Adrenal gland (tissue), 5 donors: ENCODE results near the gene AGBL1.

Experiments
- CTCF ChIP-seq, 6 experiments: fragments of 450-650 bp in 4 of 6; fragments of 200-600 bp in 2 of 6; sonication (generic) in 1 of 6; IDR thresholded peaks; 1 replicate in 5 of 6; 2 replicates in 1 of 6; pipeline versions ENCODE4 v1.5.1 to v1.8.0; 2016 to 2021; ENCODE audit warnings: antibody characterized with exemption in 6 of 6, mild to moderate bottlenecking in 2 of 6, moderate library complexity in 1 of 6
- POLR2A ChIP-seq, 2 donors: fragments of 450-650 bp; IDR thresholded peaks; one replicate each; pipeline ENCODE4 v1.6.1; 2017; ENCODE audit warnings: antibody characterized with exemption in 2 of 2, mild to moderate bottlenecking in 2 of 2, moderate library complexity in 1 of 2
- donor health status: DM: no; HTN: no; CAD: no.

DNA sequence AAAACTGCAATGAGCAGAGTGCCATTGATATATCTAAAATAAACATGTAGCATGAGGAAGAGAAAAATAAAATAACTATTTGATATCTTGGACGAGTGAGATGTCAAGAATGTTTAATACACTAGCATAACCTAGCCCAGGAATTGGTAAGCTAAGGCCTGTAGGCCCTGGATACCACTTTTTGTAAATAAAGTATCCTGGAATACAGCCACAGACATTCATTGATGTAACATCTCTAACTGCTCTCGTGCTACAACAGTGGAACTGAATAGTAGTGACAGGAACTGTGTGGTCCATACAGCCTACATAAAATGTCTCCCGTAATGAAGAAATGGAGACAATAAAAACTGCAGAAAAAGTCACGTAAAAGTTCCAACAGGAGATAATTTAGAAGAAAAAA is 869.0 kb downstream of the AGBL1 start:
- TF ChIP-seq POLR2A (IDR thresholded peaks at IDR 0.05) (no peak), CTCF (IDR thresholded peaks at IDR 0.05) (no peak)
